Breast epithelium (tissue), 4 donors: ENCODE measurements around the gene CCDC85C. TPM values are rescaled to one million over a fixed set of nuclear protein-coding genes. Genes with fewer than 3 reads are reported as not detected.

Experiments
- DNase-seq, 2 donors: peaks; one replicate each; pipeline ENCODE4 v3.0.0-alpha.2; 2019; ENCODE audit warnings: low spot score in 2 of 2
- H3K27ac ChIP-seq, 2 donors: fragments of 200-600 bp; sonication (generic) in 1 of 2; one replicate each; pipeline ENCODE4 v1.5.1; 2016 to 2019; ENCODE audit warnings: mild to moderate bottlenecking in 1 of 2
- H3K27me3 ChIP-seq, 2 donors: fragments of 200-600 bp; sonication (generic) in 1 of 2; one replicate each; pipeline versions ENCODE4 v1.5.1 to v1.6.0; 2017 to 2019; ENCODE audit warnings: control low read depth in 1 of 2, mild to moderate bottlenecking in 1 of 2
- H3K36me3 ChIP-seq: fragments of 200-600 bp; one replicate; pipeline ENCODE4 v1.5.1; 2019
- H3K4me1 ChIP-seq, 2 donors: fragments of 200-600 bp; sonication (generic); one replicate each; pipeline ENCODE4 v1.5.1; 2016 to 2019; ENCODE audit warnings: control low read depth in 1 of 2
- H3K4me3 ChIP-seq, 3 donors: fragments of 200-600 bp; sonication (generic); 1 replicate in 2 of 3; 2 replicates in 1 of 3; pipeline ENCODE4 v1.5.1; 2016 to 2019; ENCODE audit warnings: mild to moderate bottlenecking in 3 of 3, moderate library complexity in 2 of 3
- H3K9me3 ChIP-seq, 2 donors: fragments of 200-600 bp; sonication (generic) in 1 of 2; one replicate each; pipeline ENCODE4 v1.5.1; 2016 to 2019; ENCODE audit warnings: control low read depth in 1 of 2
- POLR2A ChIP-seq: fragments of 450-650 bp; IDR thresholded peaks from one replicate; pipeline ENCODE4 v1.6.1; 2016; ENCODE audit warnings: antibody characterized with exemption, mild to moderate bottlenecking, moderate library complexity
- POLR2AphosphoS5 ChIP-seq, 3 donors: sonication (generic); formaldehyde crosslinking; IDR thresholded peaks; one replicate each; pipeline ENCODE4 v1.6.1; 2017; ENCODE audit warnings: antibody characterized with exemption in 3 of 3
- intact Hi-C: fragments of 100-400 bp; cut with DNase I; formaldehyde crosslinking; loops from one replicate; pipeline ENCODE4 v1.15.1; 2023; ENCODE audit warnings: low total_unique reads
- total RNA-seq, 3 donors: library from RNA; depleted of rRNA; stranded (reverse); fragments of >200 nt; gene quantifications; one replicate each; pipeline ENCODE4 v1.1.0, GENCODE V29; 2016
- TF ChIP-seq, protein P1 (sequence below), 3 donors: fragments of 450-650 bp; IDR thresholded peaks; one replicate each; pipeline ENCODE4 v1.5.1; 2016 to 2017; ENCODE audit warnings: antibody characterized with exemption in 3 of 3, mild to moderate bottlenecking in 3 of 3, moderate library complexity in 3 of 3

CCDC85C gene
- total RNA-seq, 3 donors from 2014 or later: 1.3 to 8.3 (median 4.3) TPM

DNA sequence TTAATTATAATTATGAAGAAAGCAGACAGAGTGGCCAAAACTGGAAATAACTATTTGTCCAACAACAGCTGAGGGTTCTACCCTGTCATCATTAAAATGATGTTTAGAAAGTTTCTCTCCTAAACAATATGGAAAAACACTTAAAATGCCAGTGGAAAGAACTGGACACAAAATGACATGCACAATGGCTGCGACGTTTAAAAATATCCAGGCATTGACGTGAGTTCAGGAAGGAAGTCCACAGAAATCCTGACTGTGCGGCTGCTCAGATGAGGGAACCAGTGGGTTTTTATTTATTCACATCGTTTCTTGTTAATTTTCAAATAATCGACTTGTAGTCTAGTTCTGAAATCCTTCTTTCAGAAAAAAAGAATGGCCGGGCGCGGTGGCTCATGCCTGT, 64.5 kb downstream of the CCDC85C start:
- Histone ChIP-seq H3K36me3 (no peaks in the 10 kb centered on the region), H3K4me1 (no peaks in the 10 kb centered on the region), H3K27ac (no peak overlapping the region), H3K9me3 (no peaks in the 10 kb centered on the region), H3K4me3 (no peak overlapping the region), H3K27me3 (no peaks in the 10 kb centered on the region)
- no peak for TF ChIP-seq POLR2A
- TF ChIP-seq, protein P1, sequence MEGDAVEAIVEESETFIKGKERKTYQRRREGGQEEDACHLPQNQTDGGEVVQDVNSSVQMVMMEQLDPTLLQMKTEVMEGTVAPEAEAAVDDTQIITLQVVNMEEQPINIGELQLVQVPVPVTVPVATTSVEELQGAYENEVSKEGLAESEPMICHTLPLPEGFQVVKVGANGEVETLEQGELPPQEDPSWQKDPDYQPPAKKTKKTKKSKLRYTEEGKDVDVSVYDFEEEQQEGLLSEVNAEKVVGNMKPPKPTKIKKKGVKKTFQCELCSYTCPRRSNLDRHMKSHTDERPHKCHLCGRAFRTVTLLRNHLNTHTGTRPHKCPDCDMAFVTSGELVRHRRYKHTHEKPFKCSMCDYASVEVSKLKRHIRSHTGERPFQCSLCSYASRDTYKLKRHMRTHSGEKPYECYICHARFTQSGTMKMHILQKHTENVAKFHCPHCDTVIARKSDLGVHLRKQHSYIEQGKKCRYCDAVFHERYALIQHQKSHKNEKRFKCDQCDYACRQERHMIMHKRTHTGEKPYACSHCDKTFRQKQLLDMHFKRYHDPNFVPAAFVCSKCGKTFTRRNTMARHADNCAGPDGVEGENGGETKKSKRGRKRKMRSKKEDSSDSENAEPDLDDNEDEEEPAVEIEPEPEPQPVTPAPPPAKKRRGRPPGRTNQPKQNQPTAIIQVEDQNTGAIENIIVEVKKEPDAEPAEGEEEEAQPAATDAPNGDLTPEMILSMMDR (IDR thresholded peaks at IDR 0.05): no peak
- no peak for TF ChIP-seq POLR2AphosphoS5 (IDR thresholded peaks at IDR 0.05)
- intact Hi-C loops: no loop called here
- no peak for DNase-seq

DNA sequence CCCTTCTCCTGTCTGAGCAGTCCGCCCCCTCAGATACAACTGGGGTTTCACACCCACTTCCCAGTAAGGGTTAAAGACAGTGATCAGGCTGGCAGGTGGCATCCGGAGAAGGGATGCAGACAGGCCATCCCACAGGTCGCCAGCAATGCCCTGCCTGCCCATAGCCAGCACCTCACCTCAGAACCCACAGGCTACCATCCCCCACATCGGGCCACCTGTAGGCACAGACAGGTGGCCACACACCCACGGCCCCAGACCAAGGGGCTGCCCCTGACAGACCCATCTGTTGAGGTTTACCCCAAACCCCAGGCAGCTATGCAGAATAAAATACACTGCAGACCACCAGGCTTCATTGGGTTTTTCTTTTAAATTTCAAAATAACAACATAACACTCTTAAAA, 65.3 kb downstream of the CCDC85C start:
- H3K4me1 ChIP-seq: no peaks in the 10 kb centered on the region
- TF ChIP-seq, protein P1 (IDR thresholded peaks at IDR 0.05): no peak
- no peak for TF ChIP-seq POLR2A
- TF ChIP-seq POLR2AphosphoS5 (IDR thresholded peaks at IDR 0.05): no peak
- no peak for DNase-seq
- no peaks in the 10 kb centered on the region for H3K9me3 ChIP-seq
- no peak overlapping the region for H3K4me3 ChIP-seq
- H3K27me3 ChIP-seq: no peaks in the 10 kb centered on the region
- no peaks in the 10 kb centered on the region for H3K36me3 ChIP-seq
- intact Hi-C loops: no loop called here
- H3K27ac ChIP-seq: no peak overlapping the region

DNA sequence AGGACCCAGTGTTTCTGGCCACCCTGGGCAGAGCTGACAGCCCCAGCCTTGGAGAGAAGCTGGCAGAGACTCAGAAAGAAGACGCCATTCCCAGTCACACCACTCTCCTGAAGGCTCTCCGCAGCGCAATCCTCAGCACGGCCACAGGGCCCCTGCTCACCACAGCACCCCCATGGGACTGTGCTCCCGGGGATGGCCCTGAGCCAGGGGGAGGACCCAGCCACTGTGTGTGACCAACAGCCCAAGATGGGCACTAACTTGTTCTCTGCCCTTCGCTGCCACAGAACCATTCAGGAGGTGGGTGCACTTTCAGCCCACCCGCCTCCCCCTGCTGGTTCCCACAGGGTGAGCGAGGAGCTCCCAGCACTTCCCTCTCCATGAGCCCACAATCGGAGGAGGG, 65.7 kb downstream of the CCDC85C start:
- no peak overlapping the region for H3K4me3 ChIP-seq
- H3K36me3 ChIP-seq: no peaks in the 10 kb centered on the region
- intact Hi-C loops: no loop called here
- H3K9me3 ChIP-seq: no peaks in the 10 kb centered on the region
- no peak for DNase-seq
- TF ChIP-seq, protein P1 (IDR thresholded peaks at IDR 0.05): no peak
- TF ChIP-seq POLR2AphosphoS5 (IDR thresholded peaks at IDR 0.05) (no peak), POLR2A (no peak)
- no peak overlapping the region for H3K27ac ChIP-seq
- no peaks in the 10 kb centered on the region for H3K27me3 ChIP-seq
- no peaks in the 10 kb centered on the region for H3K4me1 ChIP-seq

DNA sequence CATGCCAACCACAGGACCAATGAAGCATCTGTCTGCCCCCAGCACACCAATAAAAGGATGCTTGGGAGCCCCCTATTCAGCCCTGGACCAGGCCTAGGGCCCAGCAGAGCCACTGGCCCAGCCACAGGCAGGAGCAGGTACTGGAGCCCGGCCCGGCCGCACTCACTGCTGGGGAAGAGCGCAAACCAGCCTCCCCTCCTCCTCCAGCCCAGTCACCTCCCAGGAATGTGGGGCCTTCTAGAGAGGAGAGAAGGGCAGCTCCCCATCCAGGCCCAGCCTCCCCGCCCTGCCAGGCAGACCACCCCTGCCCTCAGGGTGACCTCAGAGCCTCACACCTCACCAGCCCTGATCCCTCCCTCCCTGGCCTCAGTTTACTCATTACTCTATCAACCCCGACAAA, 66.6 kb downstream of the CCDC85C start:
- Histone ChIP-seq H3K9me3 (no peaks in the 10 kb centered on the region), H3K4me1 (no peaks in the 10 kb centered on the region), H3K36me3 (no peaks in the 10 kb centered on the region), H3K27me3 (no peaks in the 10 kb centered on the region), H3K27ac (no peak overlapping the region), H3K4me3 (no peak overlapping the region)
- no peak for DNase-seq
- TF ChIP-seq, protein P1 (IDR thresholded peaks at IDR 0.05): no peak
- no peak for TF ChIP-seq POLR2AphosphoS5 (IDR thresholded peaks at IDR 0.05)
- intact Hi-C loops: no loop called here

DNA sequence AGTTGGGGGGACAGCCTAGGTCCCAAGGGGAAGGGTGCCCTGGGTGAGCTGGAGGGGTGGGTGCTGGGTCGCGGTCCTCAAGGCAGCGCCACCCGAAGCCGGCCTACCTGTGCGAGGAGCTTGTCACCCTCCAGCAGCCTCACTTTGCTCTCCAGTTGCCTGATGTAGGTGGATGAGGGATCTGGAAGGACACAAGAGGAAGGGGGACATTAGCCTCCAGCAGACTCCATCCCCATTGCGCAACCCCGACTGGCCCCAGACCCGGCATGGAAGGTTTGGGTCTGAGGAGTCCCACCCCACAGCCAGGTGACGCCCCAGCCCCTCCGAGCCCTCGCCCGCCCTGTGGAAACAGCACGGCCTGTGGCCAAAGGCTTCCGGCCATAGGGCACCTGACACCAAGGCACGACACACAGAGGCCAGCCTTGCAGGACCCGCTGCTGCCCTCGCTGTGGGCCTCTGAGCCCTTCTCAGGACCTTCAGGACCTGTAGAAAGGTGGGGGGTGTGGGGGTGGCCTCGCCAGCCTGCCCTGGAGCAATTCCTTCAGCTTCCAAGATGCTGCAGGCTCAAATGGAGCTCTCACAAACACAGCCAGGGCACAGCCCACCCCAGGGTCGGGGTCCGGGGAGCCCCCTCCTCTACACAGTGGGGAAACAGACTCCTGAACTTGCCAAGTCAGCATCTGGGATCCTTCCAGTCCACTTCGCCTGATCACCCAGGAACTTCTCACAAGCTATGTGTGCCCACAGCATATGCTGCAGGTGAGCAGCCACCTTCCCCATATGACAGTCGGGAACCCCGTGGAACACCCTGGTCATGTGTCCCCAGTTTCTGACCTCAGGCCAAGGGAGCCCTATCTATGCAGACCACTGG, 67.9 kb downstream of the CCDC85C start:
- DNase-seq: no peak
- Histone ChIP-seq H3K4me1 (no peaks in the 10 kb centered on the region), H3K27ac (no peak overlapping the region), H3K4me3 (no peak overlapping the region), H3K9me3 (no peaks in the 10 kb centered on the region), H3K36me3 (no peaks in the 10 kb centered on the region), H3K27me3 (no peaks in the 10 kb centered on the region)
- TF ChIP-seq, protein P1 (IDR thresholded peaks at IDR 0.05): no peak
- TF ChIP-seq POLR2AphosphoS5 (IDR thresholded peaks at IDR 0.05) (no peak), POLR2A (no peak)
- intact Hi-C loops: no loop called here
